ENCODE measurements around the gene PKP3.

Gene PKP3

GRCh38 chr11:363948-364761 is 29.9 kb upstream of the PKP3 start:
- peak; percentile 73 for DNase-seq (ENCODE audit: low spot score)

- DNase-seq (ENCODE audit: low spot score) = no peak
Measured at GRCh38 chr11:364991-365725, 28.9 kb upstream of the PKP3 start.

DNA sequence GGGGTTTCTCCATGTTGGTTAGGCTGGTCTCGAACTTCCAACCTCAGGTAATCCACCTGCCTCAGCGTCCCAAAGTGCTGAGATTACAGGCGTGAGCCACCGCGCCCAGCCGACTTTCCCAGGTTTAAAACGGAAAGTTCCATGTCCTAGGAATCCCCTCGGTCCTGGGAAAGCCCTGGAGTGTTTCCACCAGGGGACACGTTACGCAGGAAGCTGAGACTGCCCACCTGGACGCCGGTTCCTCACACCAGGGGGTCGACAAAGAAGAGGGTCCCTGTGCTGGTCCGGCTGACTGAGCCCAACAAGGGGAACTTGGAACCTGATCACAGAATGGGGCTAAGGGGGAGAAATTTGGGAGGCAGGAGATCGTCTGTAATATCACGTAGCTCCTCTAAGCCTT is 28.2 kb upstream of the PKP3 start:
- no peak for DNase-seq (ENCODE audit: low spot score)

GRCh38 chr11:367956-368413 is 26.0 kb upstream of the PKP3 start:
- peak; percentile 62 for DNase-seq (ENCODE audit: low spot score)

- no peak for DNase-seq (ENCODE audit: low spot score)
Measured at GRCh38 chr11:368414-369335, 25.3 kb upstream of the PKP3 start.

DNA sequence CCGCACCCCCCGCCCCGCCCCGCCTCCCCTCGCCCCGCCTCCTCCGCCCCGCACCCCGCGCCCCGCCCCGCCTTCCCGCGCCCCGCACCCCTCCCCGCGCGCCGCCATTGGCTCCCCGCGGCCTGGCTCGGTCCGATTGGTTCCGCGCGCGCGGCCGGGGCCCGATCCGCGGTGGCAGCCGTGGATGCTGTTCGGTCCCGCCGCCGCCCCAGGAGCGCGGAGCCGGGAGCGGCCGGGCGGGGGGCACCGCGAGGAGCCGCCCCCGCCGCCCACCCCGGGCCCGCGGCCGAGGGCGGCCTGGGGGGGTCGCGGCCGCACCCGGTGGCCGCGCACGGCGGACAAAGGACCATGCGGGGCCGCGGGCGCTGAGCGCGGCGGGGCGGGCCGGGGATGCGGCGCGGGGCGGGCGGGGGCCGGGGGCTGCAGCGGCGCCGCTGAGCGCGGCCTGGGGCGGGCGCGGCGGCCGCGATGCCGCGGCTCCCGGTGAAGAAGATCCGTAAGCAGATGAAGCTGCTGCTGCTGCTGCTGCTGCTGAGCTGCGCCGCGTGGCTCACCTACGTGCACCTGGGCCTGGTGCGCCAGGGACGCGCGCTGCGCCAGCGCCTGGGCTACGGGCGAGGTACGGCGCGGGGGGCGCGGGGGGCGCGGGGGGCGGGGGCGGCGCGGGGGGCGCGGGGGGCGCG is 24.5 kb upstream of the PKP3 start, which contains the start of gene B4GALNT4:
TSS of gene B4GALNT4 (plus strand) at position 164 of the 683 bp plus-strand sequence. CDS start at position 469, 305 bp downstream.
- no peak for DNase-seq (ENCODE audit: low spot score)

DNA sequence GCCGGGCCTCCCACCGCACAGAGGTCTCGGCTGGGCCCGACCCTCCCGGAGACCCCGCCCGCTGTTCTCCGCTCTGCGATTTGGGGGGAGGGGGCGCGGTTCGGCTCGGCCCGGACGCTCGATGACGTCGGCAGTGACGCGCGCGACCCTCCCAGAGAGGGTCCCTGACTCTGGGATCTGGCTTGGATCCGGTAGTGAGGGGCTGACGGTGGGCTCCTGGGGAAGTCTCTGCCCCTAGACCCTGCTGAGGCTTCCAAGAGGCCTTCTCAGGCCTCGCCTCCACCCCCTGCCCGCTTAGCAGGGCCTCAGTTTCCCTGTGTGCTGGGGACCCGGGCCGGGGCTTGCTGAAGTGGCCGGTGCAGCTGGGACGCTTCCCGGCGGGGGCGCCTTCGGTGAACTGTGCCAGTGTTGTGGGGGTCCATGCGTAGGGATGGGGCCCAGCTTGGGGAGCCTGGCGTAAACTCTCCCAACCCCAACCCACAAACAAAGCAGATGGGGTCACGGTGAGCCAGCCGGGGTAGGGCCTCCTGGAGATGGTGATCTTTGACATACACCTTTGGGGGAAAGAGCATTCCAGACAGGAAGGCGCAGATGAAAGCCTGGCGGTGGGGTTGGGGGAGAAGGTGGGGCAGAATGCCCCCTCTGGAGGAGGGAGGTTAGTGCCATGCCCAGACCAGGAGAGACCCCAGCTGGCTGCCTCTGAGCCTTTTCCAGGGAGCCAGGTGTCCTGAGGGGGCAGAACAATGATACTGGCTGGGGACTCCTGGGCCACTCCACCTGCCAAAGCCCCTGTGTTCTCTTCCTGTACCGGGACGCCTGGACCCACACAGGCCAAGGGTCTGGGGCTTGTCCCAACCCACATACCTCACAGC is 23.7 kb upstream of the PKP3 start:
- no peak for DNase-seq (ENCODE audit: low spot score)

DNA sequence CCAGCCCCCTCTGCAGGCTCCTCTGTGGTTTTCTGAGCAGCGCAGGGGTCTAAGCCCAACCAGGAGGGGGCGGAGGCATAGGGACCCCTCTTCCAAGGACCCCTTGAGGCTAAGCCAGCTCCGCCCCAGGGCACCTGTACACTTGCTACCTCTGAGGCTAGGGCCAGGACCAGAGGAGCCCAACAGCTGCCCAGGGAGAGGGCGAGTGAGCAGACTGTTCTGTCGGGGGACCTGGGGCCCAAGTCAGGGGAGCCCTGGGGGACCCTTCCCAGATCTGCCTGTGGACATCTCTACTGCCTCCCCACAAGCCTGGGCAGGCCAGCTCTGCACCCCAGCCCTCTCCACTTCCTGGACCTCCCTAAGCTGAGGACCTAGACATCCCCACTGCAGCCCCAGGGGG is 23.0 kb upstream of the PKP3 start:
- DNase-seq (ENCODE audit: low spot score) = no peak

- DNase-seq (ENCODE audit: low spot score) = no peak
Measured at GRCh38 chr11:371716-372590, 22.1 kb upstream of the PKP3 start.

GRCh38 chr11:372809-373715 is 20.9 kb upstream of the PKP3 start:
- DNase-seq (ENCODE audit: low spot score) = no peak

DNA sequence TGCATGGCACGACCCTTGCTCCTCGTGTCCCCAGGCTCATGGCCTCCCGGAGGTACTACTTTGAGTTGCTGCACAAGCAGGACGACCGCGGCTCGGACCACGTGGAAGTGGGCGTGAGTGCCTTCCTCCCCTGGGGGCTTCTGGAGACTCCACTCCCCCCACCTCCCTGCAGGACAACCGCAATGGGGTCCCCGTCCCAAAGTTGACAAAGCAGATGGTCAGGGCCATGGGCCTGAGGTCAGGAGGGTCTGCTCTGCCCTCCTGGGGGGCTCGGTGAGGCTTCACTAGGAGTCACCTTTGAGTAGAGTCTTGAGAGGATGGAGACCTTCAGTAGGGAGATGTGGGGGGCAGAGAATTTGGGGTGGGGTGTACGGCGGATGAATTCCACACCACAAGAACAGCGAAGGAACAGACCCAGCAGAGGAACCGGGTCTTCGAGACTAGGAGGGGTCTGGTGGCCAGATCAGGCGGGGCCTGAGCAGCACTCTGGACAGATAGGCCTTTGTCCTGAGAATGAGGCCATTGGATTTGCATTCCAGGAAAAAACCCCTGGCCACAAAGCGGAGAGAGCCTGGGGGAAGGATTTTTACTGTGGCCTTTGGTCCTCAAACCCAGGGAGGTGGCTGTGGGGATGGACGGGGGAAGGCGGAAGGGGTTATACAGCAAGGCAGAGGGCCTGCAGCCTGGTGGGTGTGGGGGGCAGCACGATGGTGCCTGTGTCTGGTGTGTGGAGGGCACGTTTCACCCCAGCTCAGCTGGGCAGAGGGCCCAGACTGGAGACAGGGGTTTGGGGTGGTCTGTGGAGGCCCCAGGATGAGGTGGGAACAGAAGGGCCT is 20.1 kb upstream of the PKP3 start:
- no peak for DNase-seq (ENCODE audit: low spot score)

DNA sequence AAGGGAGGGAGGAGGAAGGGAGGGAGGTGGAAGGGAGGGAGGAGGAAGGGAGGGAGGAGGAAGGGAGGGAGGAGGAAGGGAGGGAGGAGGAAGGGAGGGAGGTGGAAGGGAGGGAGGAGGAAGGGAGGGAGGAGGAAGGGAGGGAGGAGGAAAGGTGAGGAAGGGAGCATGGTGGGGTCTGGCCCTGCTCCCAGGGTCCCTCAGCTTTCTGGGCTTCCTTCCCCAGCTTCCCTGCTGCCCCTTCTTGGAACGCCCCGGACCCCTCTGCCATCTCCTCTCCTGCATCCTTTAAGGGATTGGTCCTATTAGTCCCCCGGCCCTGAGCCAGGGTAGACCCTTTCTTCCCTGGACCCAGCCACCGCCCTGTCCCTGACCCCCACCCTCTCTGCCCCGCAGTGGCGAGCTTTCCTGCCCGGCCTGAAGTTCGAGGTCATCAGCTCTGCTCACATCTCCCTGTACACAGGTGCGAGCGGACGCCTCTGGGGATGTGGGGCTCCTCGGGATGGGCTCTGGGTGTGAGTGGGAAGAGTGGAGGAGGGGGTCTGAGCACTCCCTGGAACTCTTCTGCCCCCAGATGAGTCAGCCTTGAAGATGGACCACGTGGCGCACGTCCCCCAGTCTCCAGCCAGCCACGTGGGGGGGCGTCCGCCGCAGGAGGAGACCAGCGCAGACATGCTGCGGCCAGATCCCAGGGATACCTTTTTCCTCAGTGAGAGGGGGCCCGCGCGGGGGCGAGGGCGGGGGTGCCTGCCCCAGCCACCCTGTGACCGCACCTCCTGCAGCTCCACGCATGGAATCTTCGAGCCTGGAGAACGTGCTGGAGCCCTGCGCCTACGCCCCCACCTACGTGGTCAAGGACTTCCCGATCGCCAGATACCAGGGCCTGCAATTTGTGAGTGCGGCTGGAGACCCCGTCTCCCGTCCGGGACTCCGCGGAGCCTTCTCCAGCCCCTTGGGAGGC is 18.7 kb upstream of the PKP3 start:
- DNase-seq (ENCODE audit: low spot score) = no peak

- DNase-seq (ENCODE audit: low spot score) = no peak
Measured at GRCh38 chr11:376531-377173, 17.4 kb upstream of the PKP3 start.

DNA sequence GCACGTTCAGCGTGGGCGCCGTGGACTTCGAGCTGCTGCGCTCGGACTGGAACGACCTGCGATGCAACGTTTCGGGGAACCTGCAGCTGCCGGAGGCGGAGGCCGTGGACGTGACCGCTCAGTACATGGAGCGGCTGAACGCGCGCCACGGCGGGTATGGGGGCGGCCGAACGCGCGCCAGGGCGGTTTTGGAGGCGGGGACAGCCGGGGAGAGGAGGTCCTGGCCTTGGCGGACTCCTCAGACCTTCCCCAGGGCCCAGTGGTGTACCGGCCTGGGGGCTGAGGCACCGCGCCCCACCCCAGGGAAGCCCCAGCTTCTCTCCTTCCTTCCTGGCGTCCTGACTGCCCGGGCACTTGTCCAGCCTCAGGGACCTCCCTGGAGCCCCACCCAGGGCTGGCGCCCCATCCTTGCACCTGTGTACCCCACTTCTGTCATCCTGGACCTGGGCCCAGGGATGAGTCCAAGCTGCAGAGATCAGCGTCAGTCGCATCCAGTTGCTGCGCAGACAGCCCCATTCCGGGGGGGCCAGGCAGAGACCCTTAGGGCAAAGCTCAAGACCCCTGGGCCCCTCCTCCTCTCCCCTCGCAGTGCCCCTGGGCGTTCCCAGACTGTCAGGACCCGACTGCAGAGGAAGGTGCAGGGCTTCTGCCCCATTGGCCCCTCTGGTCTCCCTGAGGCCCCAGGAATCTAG is 16.7 kb upstream of the PKP3 start:
- no peak for DNase-seq (ENCODE audit: low spot score)

DNA sequence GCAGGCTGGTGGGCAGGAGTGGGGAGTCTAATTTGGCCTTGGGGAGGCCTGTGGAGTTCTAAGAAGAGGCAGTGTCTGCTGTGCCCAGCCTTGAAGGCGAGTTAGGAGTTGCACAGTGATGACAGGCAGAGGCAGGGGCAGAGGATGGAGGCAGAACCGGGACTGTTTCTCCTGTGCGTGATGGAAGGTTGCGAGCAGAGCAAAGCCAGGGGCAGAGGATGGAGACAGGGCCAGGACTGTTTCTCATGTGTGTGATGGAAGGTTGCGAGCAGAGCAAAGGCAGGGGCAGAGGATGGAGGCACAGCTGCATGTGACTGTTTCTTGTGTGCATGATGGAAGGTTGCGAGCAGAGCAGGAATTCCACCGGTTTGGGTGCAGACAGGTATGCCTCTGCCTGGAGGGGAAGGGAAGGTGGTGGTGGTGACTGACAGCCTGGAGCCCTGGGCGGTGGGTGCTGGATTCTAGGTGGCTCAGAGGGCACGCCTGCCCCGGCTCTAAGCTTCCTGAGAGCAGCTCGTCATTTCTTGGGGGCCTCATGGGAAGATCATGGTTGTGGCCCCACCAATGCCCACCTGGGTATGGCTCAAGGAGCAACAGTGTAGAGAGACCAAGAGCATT is 16.0 kb upstream of the PKP3 start:
- DNase-seq (ENCODE audit: low spot score) = no peak

Measured in NAMALWA (cell line).